Pericardium fibroblast (primary cell): ENCODE data around the gene SLA2. TPM values are rescaled to one million over a fixed set of nuclear protein-coding genes. Genes with fewer than 3 reads are reported as not detected.

Source experiments
- total RNA-seq: library from RNA; depleted of rRNA; stranded (reverse); fragments of >200 nt; gene quantifications from 2 replicates; pipeline ENCODE4 v1.2.3, GENCODE V29; 2015

The SLA2 gene, protein sequence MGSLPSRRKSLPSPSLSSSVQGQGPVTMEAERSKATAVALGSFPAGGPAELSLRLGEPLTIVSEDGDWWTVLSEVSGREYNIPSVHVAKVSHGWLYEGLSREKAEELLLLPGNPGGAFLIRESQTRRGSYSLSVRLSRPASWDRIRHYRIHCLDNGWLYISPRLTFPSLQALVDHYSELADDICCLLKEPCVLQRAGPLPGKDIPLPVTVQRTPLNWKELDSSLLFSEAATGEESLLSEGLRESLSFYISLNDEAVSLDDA
- total RNA-seq = not detected in 2 replicates

DNA sequence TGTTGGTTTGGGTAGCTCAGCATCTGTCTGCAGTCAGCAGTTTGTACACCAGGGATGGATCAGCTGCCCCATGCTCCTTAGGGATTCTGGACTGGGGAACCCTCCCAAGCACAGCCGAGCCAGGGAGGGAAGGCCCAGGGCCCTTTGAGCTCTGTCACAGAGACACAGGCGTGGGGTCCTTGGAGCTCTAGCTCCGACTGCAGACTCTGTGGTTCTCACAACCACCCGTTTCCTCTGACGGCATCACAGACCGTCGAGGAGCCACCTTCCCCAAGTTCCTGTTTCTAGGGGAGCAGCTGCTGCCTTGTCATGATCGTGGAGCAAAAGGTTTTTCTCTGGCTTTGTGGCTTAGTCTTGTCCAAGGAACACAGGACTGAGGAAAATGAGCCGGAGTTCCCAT lies at the start of gene SLA2:
TSS of gene SLA2 (minus strand) at position 199 of the 400 bp plus-strand sequence. CDS start 4,861 bp downstream, outside the sequence.

DNA sequence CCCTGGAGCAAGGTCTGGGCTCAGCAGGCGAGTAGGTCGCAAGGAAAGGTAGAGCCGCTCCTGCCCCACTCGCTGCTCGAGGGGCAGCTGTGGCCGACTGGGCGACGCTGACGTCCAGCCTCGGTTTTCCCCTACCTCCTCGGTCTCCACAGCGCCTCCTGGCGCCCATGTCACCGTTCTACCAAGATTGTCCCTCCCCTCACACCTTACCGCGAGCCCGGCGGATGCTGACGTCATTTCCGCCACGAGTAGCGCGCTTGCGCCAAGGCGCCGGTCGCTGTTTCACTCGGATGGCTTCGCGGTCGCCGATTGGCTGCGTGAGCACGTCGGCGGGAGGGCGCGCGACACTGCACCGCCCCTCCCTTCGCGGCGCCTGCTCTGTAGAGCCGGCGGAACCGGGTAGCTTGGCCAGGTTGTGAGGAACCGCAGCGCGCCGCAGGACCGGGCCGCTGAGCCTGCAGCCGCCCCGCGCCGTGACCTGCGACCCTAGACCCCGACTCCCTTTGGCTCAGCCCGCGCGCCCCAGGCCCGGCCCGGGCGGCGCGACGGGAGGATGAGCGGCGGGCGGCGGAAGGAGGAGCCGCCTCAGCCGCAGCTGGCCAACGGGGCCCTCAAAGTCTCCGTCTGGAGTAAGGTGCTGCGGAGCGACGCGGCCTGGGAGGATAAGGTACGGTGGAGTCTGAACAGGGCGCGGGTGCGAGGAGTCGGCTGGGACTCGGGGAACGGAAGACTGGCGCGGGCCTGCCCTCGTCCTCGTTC lies 40.4 kb downstream of the SLA2 start, which contains the start of gene RAB5IF:
TSS of gene RAB5IF (plus strand) at position 381 of the 759 bp plus-strand sequence. CDS start at position 554, 173 bp downstream.

DNA sequence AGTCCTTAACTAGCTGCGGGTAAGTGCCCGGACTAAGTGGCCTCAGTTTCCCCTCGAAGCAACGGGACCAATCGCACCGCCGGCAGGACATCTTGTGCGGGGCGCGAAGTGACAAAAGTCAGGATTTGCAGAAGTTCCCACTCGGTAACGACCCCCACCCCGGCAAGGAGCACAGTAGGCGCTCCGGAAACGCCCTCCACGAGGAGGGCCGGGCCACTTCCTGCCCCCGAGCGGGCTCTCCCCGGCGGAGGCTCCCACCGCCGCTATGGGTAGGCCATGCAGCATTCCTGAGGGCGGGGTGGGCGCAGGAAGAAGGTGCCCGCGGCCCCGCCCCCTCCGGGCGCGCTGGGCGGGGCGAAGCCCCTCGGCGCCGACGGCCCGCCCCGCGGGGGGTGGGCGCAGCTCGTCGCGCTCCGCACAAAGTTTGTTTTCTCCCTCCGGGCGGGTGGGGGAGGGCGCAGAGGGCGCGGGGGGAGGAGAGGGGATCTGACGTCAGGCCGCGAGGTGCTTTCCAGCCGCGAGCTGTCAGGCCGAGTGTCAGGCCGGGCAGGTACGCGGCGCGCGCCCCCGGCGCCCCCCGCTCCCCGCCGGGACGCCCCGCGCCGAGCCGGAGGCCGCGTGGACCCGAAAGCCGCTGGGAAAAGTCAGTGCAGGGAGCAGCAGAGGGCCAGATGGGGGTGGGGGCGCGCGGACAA lies 72.7 kb downstream of the SLA2 start, which contains the start of gene TGIF2:
TSS of gene TGIF2 (plus strand) at position 495 of the 695 bp plus-strand sequence. CDS start 5,178 bp downstream, outside the sequence.

Other genes with a start within 250 kb of the SLA2 start
- gene MYL9, start 104.7 kb downstream of the SLA2 start, total RNA-seq = 83.9 and 230 TPM in 2 replicates
- 7.4 and 9.4 TPM in 2 replicates for gene TGIF2, start 72.6 kb downstream of the SLA2 start, total RNA-seq
- 88.7 and 112 TPM in 2 replicates for gene RAB5IF, start 40.4 kb downstream of the SLA2 start, total RNA-seq
- gene NDRG3, start 99.9 kb upstream of the SLA2 start, total RNA-seq = 12.4 and 15.6 TPM in 2 replicates
- 2.9 and 8.9 TPM in 2 replicates for gene DSN1, start 127.6 kb upstream of the SLA2 start, total RNA-seq
- gene TLDC2, start 229.9 kb upstream of the SLA2 start, total RNA-seq = not detected in 2 replicates